IgD-negative memory B cell (primary cell): Measurements from ENCODE around the gene MSH4. TPM values are rescaled to one million over a fixed set of nuclear protein-coding genes. Genes with fewer than 3 reads are reported as not detected.
"Not testable (repeated sequence)": the region's sequence is repeated elsewhere in the genome, so short reads cannot be mapped to it uniquely, and the experiment has no call there.

Experiments used
- H3K27ac Mint-ChIP-seq, 3 donors: one replicate each; pipeline ENCODE4 v1.8.0; 2020 to 2022; ENCODE audit warnings: mild to moderate bottlenecking in 3 of 3, mixed read lengths in 3 of 3, moderate library complexity in 1 of 3
- H3K27me3 Mint-ChIP-seq: one replicate; pipeline ENCODE4 v1.8.0; 2021; ENCODE audit warnings: mixed read lengths
- H3K36me3 Mint-ChIP-seq: one replicate; pipeline ENCODE4 v1.8.0; 2020; ENCODE audit warnings: mild to moderate bottlenecking, mixed read lengths
- H3K4me1 Mint-ChIP-seq, 3 donors: one replicate each; pipeline ENCODE4 v1.8.0; 2020 to 2022; ENCODE audit warnings: mixed read lengths in 3 of 3, mild to moderate bottlenecking in 1 of 3
- H3K4me3 Mint-ChIP-seq, 4 donors: one replicate each; pipeline ENCODE4 v1.8.0; 2020 to 2022; ENCODE audit warnings: mild to moderate bottlenecking in 4 of 4, mixed read lengths in 4 of 4, moderate library complexity in 3 of 4
- H3K9me3 Mint-ChIP-seq, 3 donors: one replicate each; pipeline ENCODE4 v1.8.0; 2020 to 2021; ENCODE audit warnings: mixed read lengths in 3 of 3, mild to moderate bottlenecking in 1 of 3
- polyA plus RNA-seq: library from polyadenylated mRNA; unstranded; fragments of 300-500 nt; fragmentation: Illumina TruSeq; gene quantifications from one replicate; pipeline ENCODE4 v1.2.3, GENCODE V29; 2021

MSH4 gene
- polyA plus RNA-seq, 1 donor from 2014 or later = 0.10 TPM

DNA sequence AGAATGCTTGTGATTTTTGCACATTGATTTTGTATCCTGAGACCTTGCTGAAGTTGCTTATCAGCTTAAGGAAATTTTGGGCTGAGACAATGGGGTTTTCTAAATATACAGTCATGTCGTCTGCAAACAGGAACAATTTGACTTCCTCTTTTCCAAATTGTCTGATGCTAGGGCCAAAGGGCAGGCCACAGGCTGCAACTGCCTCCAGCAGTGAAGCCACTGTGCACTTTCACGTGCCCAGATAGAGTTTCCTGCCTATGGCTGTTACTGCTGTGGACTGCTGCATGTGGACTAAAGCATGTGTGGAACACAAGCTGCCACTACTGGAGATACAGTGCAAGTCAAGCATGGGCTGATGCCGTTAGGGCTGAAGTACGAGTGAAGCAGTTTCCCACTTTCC is 146.4 kb downstream of the MSH4 start:
- peaks cover 7 to 18% (median 9%) of the 10 kb centered on the region in 3 donors for H3K9me3 Mint-ChIP-seq

DNA sequence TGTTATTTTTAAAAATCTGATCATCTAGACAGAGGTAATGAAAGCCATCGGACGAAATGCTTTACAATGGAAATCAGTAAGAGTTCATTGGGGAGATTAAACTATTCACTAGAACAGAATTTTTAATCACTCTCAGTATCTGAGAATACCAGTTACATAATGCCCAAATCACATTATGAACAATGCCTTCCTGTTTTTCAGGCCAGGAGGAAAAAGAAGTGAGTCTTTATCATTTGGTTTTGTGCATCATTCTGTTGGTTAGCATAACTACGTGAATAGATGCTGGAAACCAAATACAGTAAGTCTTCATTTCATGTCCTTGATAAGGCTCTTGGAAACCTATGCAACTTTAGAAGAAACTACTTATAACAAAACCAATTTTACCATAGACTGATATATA is 153.5 kb downstream of the MSH4 start:
- Mint-ChIP-seq H3K9me3 (peaks cover 3 to 12% (median 5%) of the 10 kb centered on the region in 3 donors), H3K27me3 (no peaks in the 10 kb centered on the region), H3K4me3 (no peak overlapping the region), H3K36me3 (no peaks in the 10 kb centered on the region), H3K27ac (no peak overlapping the region), H3K4me1 (no peaks in the 10 kb centered on the region)

More for the DNA sequence above, 146.4 kb downstream of the MSH4 start:
- H3K36me3 Mint-ChIP-seq, H3K27ac Mint-ChIP-seq, H3K27me3 Mint-ChIP-seq, H3K4me1 Mint-ChIP-seq, H3K4me3 Mint-ChIP-seq: not testable (repeated sequence)

GRCh38 chr1:75952016-75952415 is 155.3 kb downstream of the MSH4 start:
- no peak overlapping the region for H3K4me3 Mint-ChIP-seq
- no peaks in the 10 kb centered on the region for H3K27me3 Mint-ChIP-seq
- no peak overlapping the region for H3K27ac Mint-ChIP-seq
- no peaks in the 10 kb centered on the region for H3K9me3 Mint-ChIP-seq
- H3K36me3 Mint-ChIP-seq = no peaks in the 10 kb centered on the region
- no peaks in the 10 kb centered on the region for H3K4me1 Mint-ChIP-seq

GRCh38 chr1:75953461-75953860 is 156.8 kb downstream of the MSH4 start:
- H3K27ac Mint-ChIP-seq = no peak overlapping the region
- H3K9me3 Mint-ChIP-seq = no peaks in the 10 kb centered on the region
- no peaks in the 10 kb centered on the region for H3K27me3 Mint-ChIP-seq
- H3K4me3 Mint-ChIP-seq = no peak overlapping the region
- H3K36me3 Mint-ChIP-seq = no peaks in the 10 kb centered on the region
- no peaks in the 10 kb centered on the region for H3K4me1 Mint-ChIP-seq

GRCh38 chr1:75954586-75954985 is 157.9 kb downstream of the MSH4 start:
- H3K27me3 Mint-ChIP-seq = no peaks in the 10 kb centered on the region
- no peaks in the 10 kb centered on the region for H3K36me3 Mint-ChIP-seq
- no peak overlapping the region for H3K27ac Mint-ChIP-seq
- no peak overlapping the region for H3K4me3 Mint-ChIP-seq
- no peaks in the 10 kb centered on the region for H3K4me1 Mint-ChIP-seq
- no peaks in the 10 kb centered on the region for H3K9me3 Mint-ChIP-seq

Other genes starting within 250 kb of the MSH4 start
- 2.7 TPM for gene SLC44A5, start 185.8 kb upstream of the MSH4 start, polyA plus RNA-seq
- gene ACADM, start 72.2 kb upstream of the MSH4 start, polyA plus RNA-seq = 92.5 TPM
- gene RABGGTB, start 10.6 kb upstream of the MSH4 start, polyA plus RNA-seq = 12.1 TPM
- not detected for gene ASB17, start 135.5 kb downstream of the MSH4 start, polyA plus RNA-seq